GM18951 (cell line): ENCODE measurements around the gene OTOP3.

Experiments used
- POLR2A ChIP-seq: IDR thresholded peaks from 4 replicates; pipeline ENCODE4 v1.6.1; 2011; ENCODE audit warnings: mild to moderate bottlenecking; ENCODE audit not compliant: insufficient read length, insufficient read depth; ENCODE audit errors: extremely low read depth
- in situ Hi-C: fragments of 300-500 bp; cut with MboI; formaldehyde crosslinking; loops from one replicate; pipeline ENCODE4 v1.12.0; 2022; ENCODE audit warnings: low sequenced_read_pairs, mixed read lengths, inconsistent platforms; ENCODE audit not compliant: unreplicated experiment

Gene OTOP3

GRCh38 chr17:74937064-74938051, 1.7 kb downstream of the OTOP3 start:
- no peak for TF ChIP-seq POLR2A
- in situ Hi-C loops = no loop called here

DNA sequence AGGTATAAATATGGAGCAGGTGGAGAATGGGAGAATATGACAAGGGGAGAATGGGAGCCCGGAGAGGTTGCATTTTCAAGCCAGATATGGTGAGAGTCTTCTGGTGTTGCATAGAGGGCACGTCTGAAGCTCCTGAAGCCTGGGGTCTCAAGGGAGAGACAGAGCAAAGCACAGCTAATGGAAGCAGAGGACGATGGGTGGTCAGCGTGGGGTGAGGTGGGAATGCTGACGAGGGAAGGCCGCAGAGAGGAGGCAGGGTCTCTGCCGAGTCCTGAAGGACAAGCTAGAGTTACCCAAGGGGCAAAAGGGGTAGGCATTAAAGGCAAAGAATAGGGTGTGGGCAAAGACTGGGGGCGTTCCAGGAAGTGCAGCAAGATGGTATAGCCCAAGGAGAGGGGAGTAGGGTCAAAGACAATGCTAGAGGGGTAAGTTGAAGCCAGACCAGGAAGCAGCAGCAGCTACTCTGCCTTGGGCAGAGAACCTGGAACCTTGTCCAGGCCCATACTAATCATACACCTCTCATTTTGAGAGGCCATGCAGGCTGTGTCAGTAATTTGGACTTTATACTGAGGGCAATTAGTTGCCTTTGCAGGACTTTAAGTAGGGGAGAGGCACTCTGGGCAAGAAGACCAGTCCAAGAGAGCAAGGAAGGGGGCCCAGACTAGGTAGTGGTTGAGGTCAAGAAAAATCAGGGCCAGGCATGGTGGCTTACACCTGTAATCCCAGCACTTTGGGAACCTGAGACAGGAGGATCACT, 2.7 kb downstream of the OTOP3 start:
- no peak for TF ChIP-seq POLR2A
- in situ Hi-C loops = no loop called here

GRCh38 chr17:74939534-74939933, 3.8 kb downstream of the OTOP3 start:
- in situ Hi-C loops = no loop called here
- no peak for TF ChIP-seq POLR2A

DNA sequence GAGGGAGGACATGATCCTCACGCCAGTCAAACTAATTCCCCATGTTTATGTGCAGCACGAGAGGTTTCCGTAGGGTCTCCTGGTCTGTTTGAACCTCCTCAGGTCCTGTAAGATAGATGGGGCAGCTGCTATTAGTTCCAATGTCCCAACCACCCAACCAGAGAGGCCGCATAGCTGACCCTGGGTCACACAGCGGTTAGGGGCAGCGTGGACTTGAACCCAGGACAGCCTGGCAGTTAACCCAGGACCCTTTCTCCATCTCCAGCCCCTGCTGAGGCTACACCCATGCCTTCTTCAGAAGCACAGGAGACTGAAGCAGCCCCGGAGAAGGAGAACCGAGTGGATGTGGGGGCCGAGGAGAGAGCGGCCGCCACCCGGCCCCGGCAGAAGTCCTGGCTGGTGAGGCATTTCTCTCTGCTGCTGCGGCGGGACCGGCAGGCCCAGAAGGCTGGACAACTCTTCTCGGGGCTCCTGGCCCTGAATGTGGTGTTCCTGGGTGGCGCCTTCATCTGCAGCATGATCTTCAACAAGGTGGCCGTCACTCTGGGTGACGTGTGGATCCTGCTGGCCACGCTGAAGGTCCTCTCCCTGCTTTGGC, 5.5 kb downstream of the OTOP3 start:
- TF ChIP-seq POLR2A = no peak
- in situ Hi-C loops = no loop called here

GRCh38 chr17:74943808-74944522, 8.3 kb downstream of the OTOP3 start:
- in situ Hi-C loops = no loop called here
- no peak for TF ChIP-seq POLR2A

DNA sequence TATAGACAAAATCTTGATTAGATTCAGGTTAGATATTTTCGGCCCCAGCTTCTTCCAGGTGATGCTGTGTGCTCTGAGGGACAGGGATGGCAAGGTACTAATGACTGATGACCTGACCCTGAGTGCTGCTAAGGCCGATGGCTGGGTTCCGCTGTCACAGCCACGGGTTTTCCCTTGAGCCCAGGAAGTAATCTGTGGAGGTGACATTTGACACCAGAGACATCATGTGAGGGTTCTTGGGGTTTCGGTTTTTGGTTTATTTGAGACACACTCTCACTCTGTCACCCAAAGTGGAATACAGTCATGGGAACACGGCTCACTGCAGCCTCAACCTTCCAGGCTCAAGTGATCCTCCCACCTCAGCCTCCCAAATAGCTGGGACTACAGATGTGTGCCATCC, 9.8 kb downstream of the OTOP3 start:
- in situ Hi-C loops = no loop called here

GRCh38 chr17:74946641-74947040, 10.9 kb downstream of the OTOP3 start:
- TF ChIP-seq POLR2A = no peak
- in situ Hi-C loops = no loop called here

More for the DNA sequence above, 9.8 kb downstream of the OTOP3 start:
- no peak for TF ChIP-seq POLR2A

DNA sequence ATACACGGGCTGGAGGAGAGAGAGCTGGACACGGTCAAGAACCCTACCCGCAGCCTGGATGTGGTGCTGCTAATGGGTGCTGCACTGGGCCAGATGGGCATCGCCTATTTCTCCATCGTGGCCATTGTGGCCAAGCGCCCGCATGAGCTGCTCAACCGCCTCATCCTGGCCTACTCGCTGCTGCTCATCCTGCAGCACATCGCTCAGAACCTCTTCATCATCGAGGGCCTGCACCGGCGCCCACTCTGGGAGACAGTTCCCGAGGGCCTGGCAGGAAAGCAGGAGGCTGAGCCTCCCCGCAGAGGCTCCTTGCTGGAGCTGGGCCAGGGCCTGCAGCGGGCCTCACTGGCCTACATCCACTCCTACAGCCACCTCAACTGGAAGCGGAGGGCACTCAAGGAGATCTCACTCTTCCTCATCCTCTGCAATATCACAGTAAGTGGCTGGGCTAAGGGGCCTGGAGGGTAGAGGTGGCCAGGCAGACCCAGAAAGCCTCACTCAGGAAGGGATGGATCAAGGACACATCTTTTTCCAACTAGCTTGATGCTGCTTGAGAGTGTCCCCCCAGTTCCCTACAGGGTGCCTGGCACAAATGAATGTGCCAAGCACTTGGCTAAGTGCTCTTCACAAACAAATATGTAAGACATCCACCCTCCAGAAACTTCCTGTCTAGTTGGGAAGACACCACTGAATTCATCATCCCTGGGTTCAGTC, 11.5 kb downstream of the OTOP3 start:
- no peak for TF ChIP-seq POLR2A
- in situ Hi-C loops = no loop called here

- in situ Hi-C loops = no loop called here
- no peak for TF ChIP-seq POLR2A
These were observed 13.9 kb downstream of the OTOP3 start for GRCh38 chr17:74949455-74950115.

- no peak for TF ChIP-seq POLR2A
- in situ Hi-C loops = no loop called here
These were observed 14.5 kb downstream of the OTOP3 start for GRCh38 chr17:74950207-74950606.

GRCh38 chr17:74951065-74951464, 15.4 kb downstream of the OTOP3 start:
- in situ Hi-C loops = no loop called here
- TF ChIP-seq POLR2A = no peak
